GM21381 (cell line): ENCODE measurements around the gene EIF1AX.
"Not testable (repeated sequence)": the region's sequence is repeated elsewhere in the genome, so short reads cannot be mapped to it uniquely, and the experiment has no call there.

Experiments
- ATAC-seq: cut with Tn5 transposase; IDR thresholded peaks from one replicate; pipeline ENCODE4 v1.9.1; 2021; ENCODE audit warnings: mild to moderate bottlenecking, moderate library complexity; ENCODE audit not compliant: unreplicated experiment

Gene EIF1AX, protein sequence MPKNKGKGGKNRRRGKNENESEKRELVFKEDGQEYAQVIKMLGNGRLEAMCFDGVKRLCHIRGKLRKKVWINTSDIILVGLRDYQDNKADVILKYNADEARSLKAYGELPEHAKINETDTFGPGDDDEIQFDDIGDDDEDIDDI

DNA sequence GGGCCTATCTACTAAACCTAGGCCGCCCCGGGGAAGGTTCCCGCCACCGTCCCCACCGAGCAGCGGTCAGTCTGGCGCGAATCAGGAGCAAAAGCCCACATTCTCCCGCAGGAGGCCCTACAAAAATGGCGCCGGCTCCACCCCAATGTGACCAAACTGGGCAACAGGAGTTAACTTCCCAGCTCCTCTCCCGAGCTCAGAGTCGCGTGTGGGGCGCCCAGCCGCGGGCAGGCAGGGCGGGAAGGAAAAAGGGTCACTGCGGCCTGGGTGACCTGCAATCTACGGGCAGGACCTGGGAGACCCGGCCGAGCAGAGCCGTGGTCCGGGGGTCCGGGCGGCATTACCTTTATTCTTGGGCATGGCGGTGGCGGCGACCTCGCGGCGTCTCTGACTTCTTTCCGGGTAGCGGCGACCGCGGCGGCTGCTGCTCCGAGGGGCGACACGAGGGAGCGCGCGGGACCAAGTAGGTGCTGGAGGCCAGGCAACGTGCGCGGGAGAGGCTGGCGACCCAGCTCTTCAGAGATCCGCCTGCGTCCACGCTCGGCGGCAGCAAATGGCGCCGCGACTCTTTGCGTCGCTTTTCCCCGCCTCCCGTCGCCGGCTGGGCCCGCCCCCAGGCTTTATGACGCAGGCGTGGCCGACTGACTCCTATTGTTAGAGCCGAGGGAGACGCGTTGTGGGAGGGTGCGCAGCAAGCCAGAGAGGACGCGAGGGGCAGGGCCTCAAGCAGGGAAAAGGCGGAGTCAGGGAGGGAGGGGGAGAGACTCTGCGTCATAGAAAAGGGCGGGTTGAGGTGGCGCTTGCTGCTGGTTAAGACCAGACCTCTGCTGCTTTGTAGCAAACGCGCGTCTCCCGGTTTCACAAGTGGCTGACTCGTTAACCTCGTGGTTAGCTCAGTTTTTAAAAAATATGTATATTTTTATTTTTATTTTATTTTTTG lies at the start of gene EIF1AX:
Gene EIF1AX, minus strand, starts transcription at position 558 of the 940 bp plus-strand sequence. Its CDS starts 198 bp downstream, at position 360.
- ATAC-seq, result peak; percentile 99

DNA sequence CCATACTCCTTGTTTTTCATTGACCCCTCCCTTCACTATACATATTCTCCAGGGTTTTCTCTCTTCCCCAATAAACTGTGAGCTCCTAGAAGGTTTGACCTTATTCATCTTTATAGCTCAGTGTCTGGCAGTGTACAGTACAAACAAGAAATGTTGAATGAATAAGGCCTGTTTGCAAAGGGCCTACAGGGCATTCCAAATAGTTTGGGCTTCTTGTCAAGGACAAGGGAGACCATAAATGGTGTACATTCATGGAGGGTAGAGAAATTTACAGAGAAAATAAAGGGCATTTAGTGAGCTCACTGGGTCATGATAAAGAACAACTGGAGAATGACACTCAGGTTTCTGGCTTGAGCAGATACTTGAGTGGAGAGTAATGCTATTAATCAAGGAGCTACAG lies 47.5 kb upstream of the EIF1AX start:
- no peak for ATAC-seq

DNA sequence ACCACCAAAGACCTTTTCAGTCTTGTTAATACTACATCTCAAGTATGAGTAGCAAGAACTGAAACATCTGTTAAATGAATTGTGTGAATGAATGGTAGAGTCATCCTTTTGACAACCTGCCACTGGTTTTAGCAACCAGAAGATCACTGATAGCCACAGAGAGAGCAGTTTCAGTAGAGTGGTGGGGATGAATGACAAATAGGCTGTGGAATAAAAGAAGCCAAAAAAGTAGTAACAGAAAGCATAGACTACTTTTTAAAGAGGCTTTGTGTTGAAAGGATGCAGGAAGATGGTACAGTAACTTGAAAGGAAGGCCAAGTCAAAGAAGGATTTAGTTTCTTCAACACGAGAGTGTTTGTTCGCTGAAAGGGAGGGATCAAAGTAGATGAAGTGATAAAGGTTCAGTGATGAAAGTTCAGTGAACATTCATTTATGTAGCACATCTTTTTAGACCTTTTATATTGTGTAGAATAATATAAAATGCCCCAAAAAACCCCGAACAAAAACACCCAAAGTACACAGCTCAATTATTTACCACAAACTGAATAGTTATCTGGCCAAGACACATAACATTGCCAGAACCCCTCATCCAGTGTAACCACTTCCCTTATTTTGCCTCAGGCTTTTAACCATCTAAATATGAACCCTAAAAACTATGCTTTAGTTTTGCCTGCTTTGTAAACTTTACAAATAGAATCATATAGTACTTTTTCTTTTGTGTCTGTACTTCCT lies 40.1 kb upstream of the EIF1AX start:
- no peak for ATAC-seq

DNA sequence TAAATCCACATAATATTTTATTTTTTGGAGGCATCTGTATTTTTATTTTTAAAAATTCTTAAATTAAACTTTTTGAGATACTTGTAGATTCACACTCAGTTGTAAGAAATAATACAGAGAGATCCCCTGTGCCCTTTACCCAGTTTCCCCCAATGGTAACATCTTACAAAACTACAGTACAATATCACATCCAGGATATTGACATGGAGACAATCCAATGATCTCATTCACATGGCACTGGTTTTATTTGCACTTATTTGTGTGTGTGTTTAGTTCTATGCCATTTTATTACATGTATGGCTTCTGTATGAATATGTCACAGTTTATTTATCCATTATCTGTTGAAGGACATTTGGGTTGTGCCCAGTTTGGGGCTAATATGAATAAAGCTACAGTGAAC lies 35.5 kb upstream of the EIF1AX start:
- no peak for ATAC-seq

DNA sequence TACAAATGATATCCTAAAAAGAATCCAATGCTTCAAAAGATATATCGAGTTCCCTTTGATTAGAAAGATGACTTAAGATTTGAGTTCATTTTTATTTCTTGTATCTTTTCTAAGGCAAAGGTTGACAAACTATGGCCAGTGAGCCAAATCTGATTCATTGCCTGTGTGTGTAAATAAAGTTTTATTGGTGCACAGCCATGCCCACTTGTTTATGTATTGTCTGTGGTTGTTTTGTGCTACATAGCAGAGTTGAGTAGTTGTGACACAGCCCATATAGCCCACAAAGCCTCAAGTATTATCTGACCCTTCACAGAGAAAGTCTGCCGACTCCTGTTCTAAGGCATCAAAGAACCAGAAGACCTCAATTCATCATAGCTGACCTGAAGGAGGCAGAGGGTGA lies 32.2 kb upstream of the EIF1AX start:
- no peak for ATAC-seq

DNA sequence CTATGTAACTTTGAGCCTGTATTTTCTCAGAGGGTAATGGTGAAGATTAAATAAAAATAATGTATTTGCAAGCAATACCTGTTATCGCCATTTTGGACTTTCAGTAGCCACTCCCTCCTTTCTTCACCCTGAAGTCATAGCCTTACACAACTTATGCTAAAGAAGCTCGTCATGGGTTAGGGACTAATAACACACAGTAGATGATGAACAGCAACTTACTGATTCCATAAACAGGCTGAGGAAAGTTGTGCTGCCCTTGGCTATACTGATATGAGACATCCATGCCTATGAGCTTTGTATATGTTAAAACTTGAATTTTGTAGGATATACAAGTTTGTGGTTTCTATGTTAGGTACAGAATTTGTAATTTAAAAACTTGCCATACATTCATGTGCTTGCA lies 31.7 kb upstream of the EIF1AX start:
- no peak for ATAC-seq

DNA sequence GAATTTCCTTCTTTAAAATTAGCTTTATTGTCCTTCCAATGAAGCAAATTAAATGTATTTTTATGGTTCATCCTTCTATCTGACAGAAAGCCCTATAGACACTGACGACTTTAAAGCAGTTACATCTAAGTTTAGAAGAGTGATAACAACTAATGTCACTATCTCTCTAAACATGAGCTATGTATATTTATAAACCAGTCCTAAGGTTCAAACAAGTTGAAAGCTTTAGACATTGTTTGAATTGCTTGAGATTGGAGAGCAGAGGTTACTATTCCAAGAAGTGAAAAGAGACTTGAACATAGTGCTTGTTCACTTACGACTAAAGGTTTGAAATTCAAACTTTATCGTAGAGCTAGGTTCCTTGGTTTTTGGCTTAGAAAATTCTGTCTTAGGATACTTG lies 30.2 kb upstream of the EIF1AX start:
- ATAC-seq, result no peak

DNA sequence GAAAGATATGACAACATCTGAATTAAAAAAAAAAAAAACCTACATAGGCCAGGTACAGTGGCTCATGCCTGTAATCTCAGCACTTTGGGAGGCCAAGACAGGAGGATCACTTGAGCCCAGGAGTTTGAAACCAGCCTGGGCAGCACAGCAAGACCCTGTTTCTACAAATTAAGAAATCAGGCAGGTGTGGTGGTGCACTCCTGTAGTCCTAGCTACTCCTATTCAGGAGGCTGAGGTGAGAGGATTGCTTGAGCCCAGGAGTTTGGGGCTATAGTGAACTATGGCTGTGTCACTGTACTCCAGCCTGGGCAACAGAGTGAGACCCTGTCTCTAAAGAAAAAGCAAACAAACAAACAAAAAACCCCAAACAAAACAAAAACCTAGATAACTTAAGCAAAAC lies 20.9 kb upstream of the EIF1AX start:
- not testable (repeated sequence) for ATAC-seq

DNA sequence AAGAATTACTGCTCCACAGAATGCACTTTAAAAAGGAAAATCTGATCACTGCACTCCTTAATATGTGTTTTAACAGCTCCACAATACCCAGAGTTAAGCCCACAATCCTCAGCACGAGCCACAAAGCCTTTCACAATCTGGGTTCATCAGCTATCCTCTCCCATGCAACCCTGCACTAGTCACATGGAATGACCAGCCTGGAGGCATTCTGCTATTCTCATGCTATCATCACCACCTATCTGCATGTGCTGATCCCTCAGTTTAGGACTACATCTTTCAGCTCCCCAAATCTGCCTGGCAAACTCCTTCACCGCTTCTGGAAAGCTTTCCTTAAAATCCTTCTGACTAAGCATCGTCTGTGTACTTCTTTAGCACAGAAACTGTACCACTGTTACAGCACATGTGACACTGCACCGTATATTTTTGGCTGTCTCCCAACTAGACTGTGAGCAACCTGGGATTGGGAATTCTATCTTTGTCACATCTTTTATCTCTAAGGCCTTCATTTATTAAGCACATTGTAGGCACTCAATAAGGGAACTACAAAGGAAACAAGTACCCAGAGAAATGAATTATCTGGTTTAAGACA lies 18.3 kb upstream of the EIF1AX start:
- ATAC-seq, result no peak

DNA sequence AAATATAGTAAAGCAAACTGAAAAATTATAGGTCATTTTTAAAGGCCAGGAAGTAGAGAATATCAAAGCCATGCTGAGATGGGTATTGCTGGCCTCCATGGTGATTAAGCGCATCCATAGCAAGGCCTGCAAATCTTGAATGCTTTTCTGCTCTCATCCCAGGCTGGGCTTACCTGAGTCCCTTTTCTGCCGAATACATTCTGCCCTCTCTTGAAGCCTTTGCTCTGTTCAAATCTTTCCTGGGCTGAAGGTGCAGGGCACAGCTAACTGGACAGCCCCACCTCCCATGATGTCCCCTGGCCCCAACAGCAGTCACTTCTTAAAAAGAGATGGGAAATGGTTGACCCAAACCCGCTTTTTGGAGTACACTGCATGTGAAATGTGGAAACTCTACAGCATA lies 10.1 kb upstream of the EIF1AX start:
- no peak for ATAC-seq

DNA sequence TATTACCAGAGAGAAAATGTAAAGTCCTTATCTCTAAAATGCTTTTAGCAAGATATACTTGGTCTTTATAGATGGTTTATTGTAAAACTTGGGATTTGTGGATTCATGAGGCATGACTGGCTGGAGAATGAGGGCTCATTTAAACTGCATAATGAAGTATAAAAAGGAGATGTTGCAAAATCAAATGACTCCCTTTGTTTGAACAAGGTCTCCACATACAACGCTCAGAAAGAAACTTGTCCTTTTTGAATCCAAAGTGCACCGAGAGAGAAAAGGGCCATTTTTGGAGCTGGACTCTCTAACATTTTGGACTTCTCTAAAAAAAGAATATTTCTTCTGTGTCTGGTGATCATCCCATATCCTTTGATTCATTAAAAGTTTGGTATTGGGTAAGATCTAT lies 7.7 kb upstream of the EIF1AX start:
- ATAC-seq, result no peak

DNA sequence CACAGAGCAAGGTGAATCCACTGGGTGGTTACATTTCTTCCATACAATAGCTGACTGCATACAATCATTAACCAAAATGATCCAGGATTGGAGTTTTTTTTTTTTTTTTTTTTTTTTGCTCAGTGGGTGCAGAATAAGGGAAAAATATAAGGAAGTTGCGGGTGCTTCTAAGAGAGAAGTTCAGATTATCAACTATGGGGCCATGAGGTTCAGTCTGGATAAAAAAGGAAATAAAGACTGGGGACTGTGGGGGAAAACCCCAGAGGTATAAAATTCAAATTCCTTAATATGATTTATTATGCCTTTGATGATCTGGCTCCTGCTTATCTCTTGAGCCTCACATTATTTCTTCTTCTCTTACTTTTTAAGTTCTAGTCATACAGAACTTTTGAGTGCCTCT lies 5.9 kb upstream of the EIF1AX start:
- no peak for ATAC-seq

DNA sequence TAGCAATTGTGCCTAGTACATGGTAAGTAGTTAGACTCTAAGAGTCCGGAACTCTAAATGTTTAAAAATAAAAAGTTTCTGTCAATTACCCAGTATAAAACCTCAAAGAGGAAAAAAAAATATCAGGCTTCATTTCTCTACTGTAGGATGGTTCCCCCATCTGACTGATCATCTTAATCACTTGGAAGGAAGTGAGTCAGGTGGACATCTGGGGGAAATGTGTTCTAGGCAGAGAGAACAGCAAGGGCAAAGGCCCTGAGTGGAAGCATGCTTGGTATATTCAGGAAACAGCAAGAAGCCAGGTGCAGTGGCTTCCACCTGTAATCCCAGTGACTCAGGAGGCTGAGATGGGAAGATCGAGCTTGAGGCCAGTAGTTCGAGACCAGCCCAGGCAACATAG lies 2.9 kb upstream of the EIF1AX start:
- no peak for ATAC-seq

DNA sequence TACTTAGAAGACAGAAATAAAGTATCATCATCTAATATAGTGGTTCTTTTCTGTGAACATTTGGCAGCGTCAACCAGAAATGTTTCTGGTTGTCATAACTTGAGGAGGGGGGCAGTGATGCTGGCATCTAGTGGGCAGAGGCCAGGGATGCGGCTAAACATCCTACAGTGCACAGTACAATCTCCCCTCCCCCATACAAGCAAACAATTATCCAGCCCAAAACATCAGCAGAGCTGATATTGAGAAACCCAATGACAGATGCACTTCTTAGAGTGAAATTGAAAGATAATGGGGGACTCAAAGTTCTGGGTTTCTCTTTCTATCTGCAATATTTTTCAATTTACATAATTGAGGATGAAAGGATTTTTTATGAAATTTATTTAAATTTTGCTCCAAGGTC lies 1.9 kb upstream of the EIF1AX start:
- no peak for ATAC-seq

DNA sequence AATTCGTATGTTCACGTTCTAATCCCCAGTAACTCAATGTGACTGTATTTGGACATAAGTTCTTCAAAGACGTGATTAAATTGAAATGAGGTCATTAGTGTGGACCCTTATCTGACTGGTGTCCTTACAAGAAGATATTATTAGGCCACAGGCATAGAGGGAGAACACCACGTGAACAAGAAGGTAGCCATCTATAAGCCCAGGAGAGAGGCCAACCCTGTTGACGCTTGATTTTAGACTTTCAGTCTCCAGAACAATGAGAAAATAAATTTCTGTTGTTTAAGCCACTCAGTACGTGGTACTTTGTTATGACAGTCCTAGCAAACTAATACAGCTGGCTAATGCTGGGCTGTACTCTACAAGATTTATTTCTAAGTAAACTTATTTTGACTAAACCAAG lies 1.5 kb upstream of the EIF1AX start:
- no peak for ATAC-seq

DNA sequence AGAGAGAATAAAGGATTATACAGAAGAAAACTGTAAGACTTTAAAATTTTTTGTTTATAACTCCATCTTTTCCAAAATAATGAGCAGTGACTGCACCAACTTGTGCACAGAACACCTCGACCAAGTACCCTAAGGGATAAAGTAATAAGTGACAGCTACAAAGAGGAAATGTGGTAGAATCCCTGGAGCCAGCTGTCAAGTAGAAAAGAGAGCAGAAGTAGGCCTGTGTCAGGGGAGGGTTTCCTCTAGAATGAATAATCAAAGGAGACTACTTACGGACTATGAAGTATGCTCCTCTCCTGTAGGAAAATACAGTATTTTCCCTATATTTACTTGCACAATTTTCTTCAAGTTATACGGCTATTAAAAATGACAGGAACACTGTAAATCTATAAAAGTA lies 1.2 kb downstream of the EIF1AX start:
- no peak for ATAC-seq

DNA sequence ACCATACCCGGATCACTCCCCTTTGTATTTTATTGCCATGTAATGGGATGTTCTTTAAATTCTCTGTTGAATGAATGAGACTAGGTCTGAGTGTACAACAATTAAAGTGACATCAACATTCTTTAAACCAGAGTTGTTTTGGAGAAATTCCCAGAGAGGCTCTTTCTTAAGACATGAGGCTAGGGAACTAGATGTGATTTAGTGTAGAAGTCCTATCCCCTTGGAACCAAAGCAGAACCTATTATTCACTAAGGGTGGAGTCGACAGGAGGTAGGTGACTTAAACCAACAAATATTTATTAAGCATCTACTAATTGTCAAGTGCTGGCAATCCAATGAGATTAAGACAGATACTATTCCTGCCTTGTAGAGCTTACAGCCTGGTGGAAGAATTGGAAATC lies 1.7 kb downstream of the EIF1AX start:
- no peak for ATAC-seq

DNA sequence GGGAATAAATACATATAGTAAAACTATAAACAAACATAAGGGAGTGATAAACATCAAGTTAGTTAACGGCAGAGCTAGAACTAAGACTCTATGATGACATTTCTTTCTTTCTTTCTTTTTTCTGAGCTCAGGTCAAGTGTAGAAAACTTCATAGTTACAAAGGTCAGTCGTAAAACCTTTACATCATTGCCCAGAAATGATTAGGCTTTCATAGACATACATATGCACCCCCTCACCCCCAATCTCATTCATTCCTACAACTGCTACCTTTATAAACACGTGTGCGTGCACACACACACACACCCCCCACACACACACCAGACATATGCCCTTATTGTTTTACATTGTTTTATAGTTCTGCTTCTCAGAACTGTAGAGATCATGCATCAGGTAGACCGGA lies 5.7 kb downstream of the EIF1AX start:
- no peak for ATAC-seq

DNA sequence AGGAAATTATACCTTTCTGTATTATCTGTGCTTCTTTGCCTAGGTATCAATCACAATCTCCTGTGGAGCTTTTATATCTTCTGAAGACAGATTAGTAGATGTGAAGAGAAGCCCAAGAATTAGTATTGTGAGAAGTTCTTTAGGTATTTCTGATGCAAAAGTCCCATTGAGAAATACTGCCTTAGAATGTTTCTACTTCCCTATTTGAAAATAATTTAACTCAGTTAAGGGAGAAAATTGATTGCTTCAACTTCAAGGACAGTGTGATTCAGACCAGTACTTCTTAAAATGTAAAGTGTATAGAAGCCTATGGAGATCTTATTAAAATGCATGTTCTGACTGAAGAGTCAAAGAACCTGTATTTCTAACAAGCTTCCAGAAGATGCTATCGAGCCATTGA lies 9.0 kb downstream of the EIF1AX start:
- no peak for ATAC-seq

DNA sequence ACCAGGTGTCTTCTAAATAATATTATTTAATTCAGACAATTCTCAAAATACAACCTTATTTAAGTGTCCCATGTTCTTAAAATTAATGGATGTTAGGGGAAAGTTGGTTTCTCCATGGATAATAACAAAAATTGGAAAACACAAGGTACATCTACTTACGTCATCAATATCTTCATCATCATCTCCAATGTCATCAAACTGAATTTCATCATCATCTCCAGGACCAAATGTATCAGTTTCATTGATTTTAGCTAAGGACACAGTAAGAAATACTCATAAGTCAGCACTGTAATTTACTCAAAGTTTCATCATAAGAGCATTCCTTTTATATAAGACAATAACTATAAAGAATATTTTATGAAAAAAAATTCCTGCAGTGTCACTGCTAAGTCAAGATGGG lies 11.3 kb downstream of the EIF1AX start:
- ATAC-seq, result no peak

DNA sequence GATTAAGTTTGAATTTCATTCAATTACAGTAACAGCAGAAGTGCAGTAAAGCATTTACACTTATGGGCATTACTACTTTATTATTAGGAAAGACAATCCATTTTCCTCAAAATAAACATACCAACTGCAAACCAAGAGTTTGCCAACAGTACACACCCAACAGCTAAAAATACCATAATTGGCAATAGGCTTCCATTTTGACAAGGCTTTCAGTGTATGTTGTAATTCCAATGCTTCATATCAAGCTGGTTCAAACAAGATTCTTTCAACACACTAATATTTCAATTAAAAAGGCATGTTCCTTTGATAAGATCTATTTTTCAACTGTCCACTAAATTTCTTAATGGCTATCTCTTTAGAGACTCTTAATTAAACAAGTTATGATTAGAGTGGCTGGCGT lies 12.1 kb downstream of the EIF1AX start:
- ATAC-seq, result no peak

DNA sequence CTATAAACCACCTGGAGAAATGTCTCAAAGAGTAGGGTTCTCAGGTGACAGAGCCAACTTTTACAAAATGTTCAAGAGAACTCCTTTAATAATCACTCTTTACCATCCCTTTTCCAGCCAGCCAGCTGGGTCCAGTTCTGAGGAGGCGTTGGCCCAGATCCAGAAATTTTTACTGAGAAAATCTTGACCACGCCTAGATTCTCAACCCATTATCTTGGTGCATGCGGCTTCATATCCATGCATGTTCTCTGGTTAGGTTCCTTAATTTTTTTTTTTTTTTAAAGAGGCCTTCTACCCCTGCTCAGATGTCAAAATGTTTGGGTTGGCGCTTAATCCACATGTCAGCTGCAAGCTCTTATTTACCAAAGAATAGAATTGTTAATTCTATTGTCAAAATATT lies 13.0 kb downstream of the EIF1AX start:
- no peak for ATAC-seq
